ENCODE measurements around the gene RAD51B. TPM values are rescaled to one million over a fixed set of nuclear protein-coding genes. Genes with fewer than 3 reads are reported as not detected.

Gene RAD51B
- total RNA-seq, 1 experiment from 2014 or later: 10.8 TPM

GRCh38 chr14:68442828-68443629 is 623.5 kb downstream of the RAD51B start:
- CTCF ChIA-PET: interaction anchor here (0.6 kb wide), 1 partner anchor 343 kb away, joined by 5 read pairs; no protein-coding TSS in a partner anchor
- no peak for TF ChIP-seq EZH2phosphoT487 (IDR thresholded peaks at IDR 0.05; ENCODE audit: borderline replicate concordance, low read length)
- TF ChIP-seq CTCF (conservative IDR thresholded peaks at IDR 0.05; ENCODE audit: low read depth, low read length): no peak
- no peak for TF ChIP-seq EZH2 (IDR thresholded peaks at IDR 0.05; ENCODE audit: low read length, unreplicated experiment)
- no peaks in the 10 kb centered on the region for H3K79me2 ChIP-seq (ENCODE audit: low read length)
- no peaks in the 10 kb centered on the region for H4K20me1 ChIP-seq (ENCODE audit: low read length)
- no peaks in the 10 kb centered on the region for H3K36me3 ChIP-seq (ENCODE audit: low read depth, low read length)
- intact Hi-C loops (cut with micrococcal nuclease): no loop called here
- no TSS peak for BruUV-seq (replicated peaks)
- no peak overlapping the region for H3K27ac ChIP-seq (ENCODE audit: low read length)
- H2AFZ ChIP-seq (ENCODE audit: low read length): no peak overlapping the region
- no peaks in the 10 kb centered on the region for H3K9me3 ChIP-seq (ENCODE audit: low read length)
- H3K4me1 ChIP-seq (ENCODE audit: insufficient read depth, low read length): peaks cover 33% of the 10 kb centered on the region
- POLR2A ChIA-PET (ENCODE audit: unreplicated experiment): interaction anchor here (0.6 kb wide), 1 partner anchor 187 kb away, joined by 5 read pairs; no protein-coding TSS in a partner anchor
- H3F3A ChIP-seq (ENCODE audit: low read length, unreplicated experiment): no peaks in the 10 kb centered on the region
- ATAC-seq: no peak
- no peak for DNase-seq
- H3K9ac ChIP-seq (ENCODE audit: low read length): no peak overlapping the region
- no peaks in the 10 kb centered on the region for H3K27me3 ChIP-seq (ENCODE audit: low read length)
- H3K4me3 ChIP-seq (ENCODE audit: low read length): no peak overlapping the region
- H3K9me2 ChIP-seq (replicated peaks; ENCODE audit: low read length): no peaks in the 10 kb centered on the region
- H3K4me2 ChIP-seq (ENCODE audit: low read length): no peak overlapping the region

- ATAC-seq: peak; percentile 44
- H3K9me3 ChIP-seq (ENCODE audit: low read length): no peaks in the 10 kb centered on the region
- H3K4me3 ChIP-seq (ENCODE audit: low read length): no peak overlapping the region
- POLR2A ChIA-PET (ENCODE audit: unreplicated experiment): interaction anchor here (0.7 kb wide), 1 partner anchor 17 kb away, joined by 6 read pairs; no protein-coding TSS in a partner anchor
- H3K27me3 ChIP-seq (ENCODE audit: low read length): no peaks in the 10 kb centered on the region
- H3K4me1 ChIP-seq (ENCODE audit: insufficient read depth, low read length): peaks cover 42% of the 10 kb centered on the region
- TF ChIP-seq CTCF (conservative IDR thresholded peaks at IDR 0.05; ENCODE audit: low read depth, low read length) (no peak), EZH2 (IDR thresholded peaks at IDR 0.05; ENCODE audit: low read length, unreplicated experiment) (no peak), EZH2phosphoT487 (IDR thresholded peaks at IDR 0.05; ENCODE audit: borderline replicate concordance, low read length) (no peak)
- H3K4me2 ChIP-seq (ENCODE audit: low read length): no peak overlapping the region
- H3K36me3 ChIP-seq (ENCODE audit: low read depth, low read length): no peaks in the 10 kb centered on the region
- no peaks in the 10 kb centered on the region for H3F3A ChIP-seq (ENCODE audit: low read length, unreplicated experiment)
- no peaks in the 10 kb centered on the region for H4K20me1 ChIP-seq (ENCODE audit: low read length)
- no peak overlapping the region for H3K9ac ChIP-seq (ENCODE audit: low read length)
- no peaks in the 10 kb centered on the region for H3K9me2 ChIP-seq (replicated peaks; ENCODE audit: low read length)
- peak; percentile 64 for DNase-seq
- no peaks in the 10 kb centered on the region for H3K79me2 ChIP-seq (ENCODE audit: low read length)
- no peak overlapping the region for H2AFZ ChIP-seq (ENCODE audit: low read length)
- H3K27ac ChIP-seq (ENCODE audit: low read length): no peak overlapping the region
- intact Hi-C loops (cut with micrococcal nuclease): loop anchor here (5.0 kb wide), 1 partner anchor 502 kb away; no protein-coding TSS in a partner anchor
- CTCF ChIA-PET: interaction anchor here (1.0 kb wide), 1 partner anchor 82 kb away, joined by 3 read pairs; no protein-coding TSS in a partner anchor
- no TSS peak for BruUV-seq (replicated peaks)
Measured at GRCh38 chr14:68444449-68445168, 625.0 kb downstream of the RAD51B start.

All from PC-3 (cell line).